ENCODE results near the gene FBXW5. TPM values are rescaled to one million over a fixed set of nuclear protein-coding genes. Genes with fewer than 3 reads are reported as not detected.

Gene FBXW5
- total RNA-seq, 4 donors from 2014 or later = 67.4 to 111 (median 75.3) TPM

DNA sequence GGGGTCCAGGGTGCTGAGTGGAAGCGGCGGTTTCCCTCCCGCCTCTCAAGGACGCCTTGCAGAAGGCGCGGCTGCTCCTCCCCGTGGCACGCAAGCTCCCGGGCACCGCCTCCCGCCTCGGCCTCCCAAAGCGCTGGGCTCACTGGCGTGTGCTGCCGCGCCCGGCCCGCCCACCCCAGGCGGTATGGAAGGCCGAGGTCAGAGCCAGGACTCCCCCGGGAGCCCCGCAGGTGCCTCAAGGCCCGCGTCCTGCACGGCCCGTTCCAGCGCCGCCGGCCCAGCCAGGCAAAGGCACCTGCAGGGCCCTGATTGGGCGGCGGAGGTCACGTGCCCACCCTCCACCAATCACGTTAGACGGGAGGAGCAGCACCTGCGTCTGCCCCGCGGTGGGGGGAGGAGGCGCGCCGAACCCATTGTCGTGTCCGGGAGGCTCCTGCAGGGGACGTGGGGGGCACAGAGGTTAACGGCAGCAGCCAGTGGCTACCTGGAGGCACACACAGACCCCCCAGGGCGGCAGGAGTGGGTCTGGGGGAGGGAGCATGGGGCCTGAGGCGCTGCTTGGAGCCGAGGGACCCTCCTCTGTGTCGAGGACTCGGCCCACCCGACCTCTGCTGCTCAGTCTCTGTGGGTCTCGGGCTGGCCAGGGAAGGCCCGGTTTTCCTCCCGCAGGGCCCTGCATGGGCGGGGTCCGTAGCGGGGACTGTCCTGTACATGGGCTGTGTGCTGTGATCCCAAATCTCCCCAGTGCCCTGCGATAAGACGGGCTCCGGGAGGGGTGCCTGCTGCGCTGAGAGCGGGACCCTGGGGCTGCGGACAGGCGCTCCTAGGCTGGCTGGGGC lies 5.5 kb upstream of the FBXW5 start:
- DNase-seq = peak; percentile 89 to 92
- peak overlapping the region; percentile 39 to 45 for H3K4me3 ChIP-seq
- H3K9me3 ChIP-seq = no peaks in the 10 kb centered on the region
- TF ChIP-seq POLR2A (IDR thresholded peaks at IDR 0.05) (peak; percentile 46 to 66), CTCF (IDR thresholded peaks at IDR 0.05) (peak in 2 of 4 experiments; percentile 29 to 31)
- no peaks in the 10 kb centered on the region for H3K36me3 ChIP-seq
- no peaks in the 10 kb centered on the region for H3K27me3 ChIP-seq
- H3K27ac ChIP-seq = peak overlapping the region; percentile 48 to 67
- no peaks in the 10 kb centered on the region for H3K4me1 ChIP-seq
- intact Hi-C loops (cut with DNase I; ENCODE audit: low total_unique reads) = no loop called here

DNA sequence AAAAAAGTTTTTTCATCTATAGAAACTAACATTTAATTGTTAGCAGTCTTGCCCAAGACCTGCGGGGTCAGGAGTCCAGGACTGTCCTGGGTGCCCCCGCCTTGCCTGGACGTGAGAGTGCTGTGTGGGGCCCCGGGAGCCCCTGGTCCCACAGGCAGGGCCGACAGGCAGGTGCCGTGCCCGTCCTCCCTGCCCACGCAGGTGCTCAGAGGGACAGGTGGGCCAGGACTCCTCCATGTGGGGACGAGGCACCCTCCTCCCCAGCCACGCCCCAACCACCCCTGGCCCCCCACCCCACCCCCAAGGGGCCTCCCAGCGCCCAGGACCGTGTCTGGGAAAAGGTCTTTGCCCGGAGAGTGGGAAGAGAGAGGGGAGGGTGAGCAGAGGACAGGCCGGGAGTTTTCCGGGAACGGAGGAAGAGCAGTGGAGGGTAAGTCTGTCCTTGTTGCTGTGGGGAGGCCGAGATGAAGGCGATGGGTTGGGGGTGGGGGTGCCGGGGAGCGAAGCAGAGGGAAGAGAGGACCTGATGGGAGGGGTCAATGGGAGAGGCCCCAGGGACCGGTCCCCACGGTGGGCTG lies 4.8 kb upstream of the FBXW5 start:
- H3K27ac ChIP-seq = peak overlapping the region in 1 of 2 donors; percentile 67
- intact Hi-C loops (cut with DNase I; ENCODE audit: low total_unique reads) = no loop called here
- TF ChIP-seq POLR2A (IDR thresholded peaks at IDR 0.05) (no peak), CTCF (IDR thresholded peaks at IDR 0.05) (no peak)
- H3K36me3 ChIP-seq = no peaks in the 10 kb centered on the region
- peak overlapping the region; percentile 39 to 45 for H3K4me3 ChIP-seq
- H3K27me3 ChIP-seq = no peaks in the 10 kb centered on the region
- no peak for DNase-seq
- no peaks in the 10 kb centered on the region for H3K4me1 ChIP-seq
- H3K9me3 ChIP-seq = no peaks in the 10 kb centered on the region

DNA sequence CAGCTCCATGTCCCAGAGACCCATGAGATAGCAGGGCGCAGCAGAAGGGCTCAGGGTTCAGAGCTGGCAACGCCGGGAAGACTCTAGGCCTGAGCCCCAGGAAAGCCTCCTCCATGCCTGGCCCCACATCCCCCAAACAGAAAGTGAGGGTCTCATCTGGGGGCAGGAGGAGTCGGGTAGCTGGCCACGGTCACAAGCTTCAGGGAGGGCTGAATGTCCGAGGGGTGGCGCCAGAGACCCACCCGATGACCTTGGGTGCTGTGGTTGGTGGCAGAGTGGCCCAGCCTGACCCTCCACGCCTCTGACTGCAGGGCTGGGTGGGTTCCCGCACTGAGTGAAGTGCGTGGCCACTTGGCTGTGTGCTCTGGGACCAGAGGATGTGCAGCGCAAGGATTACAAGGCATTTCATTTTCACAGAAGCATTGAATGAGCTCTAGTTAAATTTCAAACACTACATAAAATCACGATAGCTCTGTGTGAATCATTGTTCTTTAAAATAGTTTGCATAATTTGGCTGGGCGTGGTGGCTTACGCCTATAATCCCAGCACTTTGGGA lies 3.5 kb upstream of the FBXW5 start:
- DNase-seq = no peak
- Histone ChIP-seq H3K4me1 (peaks cover 0 to 7% of the 10 kb centered on the region in 2 donors), H3K4me3 (no peak overlapping the region), H3K27ac (no peak overlapping the region), H3K27me3 (no peaks in the 10 kb centered on the region), H3K9me3 (no peaks in the 10 kb centered on the region), H3K36me3 (no peaks in the 10 kb centered on the region)
- TF ChIP-seq CTCF (IDR thresholded peaks at IDR 0.05) (peak; percentile 20 to 55 (median 32)), POLR2A (IDR thresholded peaks at IDR 0.05) (no peak)
- intact Hi-C loops (cut with DNase I; ENCODE audit: low total_unique reads) = no loop called here

DNA sequence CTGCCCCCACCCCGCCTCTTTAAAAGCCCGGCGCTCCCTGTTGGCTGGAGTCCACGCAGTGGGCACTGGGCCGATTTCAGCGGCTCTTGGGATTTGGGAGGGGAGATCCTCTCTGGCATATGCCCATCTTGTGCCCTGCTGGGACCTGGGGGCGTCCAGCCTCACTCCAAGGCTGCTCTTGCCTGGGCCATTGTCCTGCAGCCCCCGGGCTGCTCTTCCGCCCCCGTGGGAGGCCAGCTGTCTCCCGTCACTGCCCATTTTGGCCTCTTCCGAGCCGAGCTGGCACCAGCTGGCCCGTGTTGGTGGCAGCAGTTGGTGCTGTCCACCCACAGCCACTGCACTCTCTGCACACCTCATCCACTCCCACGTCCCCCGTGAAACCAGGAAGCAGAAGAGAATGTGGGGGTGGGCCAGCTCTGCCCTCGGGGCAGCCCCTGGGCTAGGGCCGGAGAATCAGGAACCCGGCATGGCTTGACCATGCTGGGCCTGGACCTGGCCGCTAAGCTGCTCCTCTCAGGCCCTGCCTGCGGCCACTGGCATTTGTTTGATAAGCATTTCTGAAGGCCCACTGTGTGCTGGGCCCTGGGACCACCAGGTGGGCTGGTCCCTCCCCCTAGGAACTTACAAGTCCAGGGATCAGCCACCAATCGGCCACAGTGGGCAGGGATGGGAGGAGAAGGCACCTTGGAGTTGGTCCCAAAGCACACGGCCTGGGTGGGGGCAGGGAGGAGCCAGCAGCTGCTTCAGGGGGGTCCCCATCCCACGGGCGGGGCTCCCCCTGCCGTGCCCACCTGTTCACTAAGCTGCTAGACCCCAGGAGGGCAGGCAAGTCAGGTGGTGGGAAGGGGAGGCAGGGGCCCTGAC lies 2.7 kb upstream of the FBXW5 start:
- Histone ChIP-seq H3K4me3 (no peak overlapping the region), H3K27me3 (no peaks in the 10 kb centered on the region), H3K4me1 (peaks cover 0 to 9% of the 10 kb centered on the region in 2 donors), H3K27ac (no peak overlapping the region), H3K36me3 (no peaks in the 10 kb centered on the region), H3K9me3 (no peaks in the 10 kb centered on the region)
- intact Hi-C loops (cut with DNase I; ENCODE audit: low total_unique reads) = no loop called here
- no peak for DNase-seq
- TF ChIP-seq POLR2A (IDR thresholded peaks at IDR 0.05) = no peak
- no peak for TF ChIP-seq CTCF (IDR thresholded peaks at IDR 0.05)

All from uterus (tissue), 4 donors.